Measurements from ENCODE around the gene PTH1R.

GRCh38 chr3:46856576-46857471 is 20.7 kb upstream of the PTH1R start:
- TF ChIP-seq NFIC (IDR thresholded peaks at IDR 0.05; ENCODE audit: borderline replicate concordance) (no peak), EZH2phosphoT487 (IDR thresholded peaks at IDR 0.05; ENCODE audit: borderline replicate concordance, low read depth) (no peak), SMC3 (IDR thresholded peaks at IDR 0.05; ENCODE audit: low read depth, low read length) (no peak), FOXJ3 (CRISPR knock-in tag; IDR thresholded peaks at IDR 0.05) (no peak), TAF1 (IDR thresholded peaks at IDR 0.05; ENCODE audit: borderline replicate concordance, low read depth, low read length) (no peak), POLR2AphosphoS5 (IDR thresholded peaks at IDR 0.05; ENCODE audit: low read depth, low read length) (no peak), MXI1 (IDR thresholded peaks at IDR 0.05; ENCODE audit: low read depth, low read length) (no peak), RFX5 (IDR thresholded peaks at IDR 0.05; ENCODE audit: low read length) (no peak), SIN3A (IDR thresholded peaks at IDR 0.05; ENCODE audit: borderline replicate concordance, low read depth, low read length) (no peak), YY1 (IDR thresholded peaks at IDR 0.05; ENCODE audit: low read depth) (no peak)
- TF ChIP-seq, protein P1, sequence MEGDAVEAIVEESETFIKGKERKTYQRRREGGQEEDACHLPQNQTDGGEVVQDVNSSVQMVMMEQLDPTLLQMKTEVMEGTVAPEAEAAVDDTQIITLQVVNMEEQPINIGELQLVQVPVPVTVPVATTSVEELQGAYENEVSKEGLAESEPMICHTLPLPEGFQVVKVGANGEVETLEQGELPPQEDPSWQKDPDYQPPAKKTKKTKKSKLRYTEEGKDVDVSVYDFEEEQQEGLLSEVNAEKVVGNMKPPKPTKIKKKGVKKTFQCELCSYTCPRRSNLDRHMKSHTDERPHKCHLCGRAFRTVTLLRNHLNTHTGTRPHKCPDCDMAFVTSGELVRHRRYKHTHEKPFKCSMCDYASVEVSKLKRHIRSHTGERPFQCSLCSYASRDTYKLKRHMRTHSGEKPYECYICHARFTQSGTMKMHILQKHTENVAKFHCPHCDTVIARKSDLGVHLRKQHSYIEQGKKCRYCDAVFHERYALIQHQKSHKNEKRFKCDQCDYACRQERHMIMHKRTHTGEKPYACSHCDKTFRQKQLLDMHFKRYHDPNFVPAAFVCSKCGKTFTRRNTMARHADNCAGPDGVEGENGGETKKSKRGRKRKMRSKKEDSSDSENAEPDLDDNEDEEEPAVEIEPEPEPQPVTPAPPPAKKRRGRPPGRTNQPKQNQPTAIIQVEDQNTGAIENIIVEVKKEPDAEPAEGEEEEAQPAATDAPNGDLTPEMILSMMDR (IDR thresholded peaks at IDR 0.05), result no peak
- TF ChIP-seq, protein P2, sequence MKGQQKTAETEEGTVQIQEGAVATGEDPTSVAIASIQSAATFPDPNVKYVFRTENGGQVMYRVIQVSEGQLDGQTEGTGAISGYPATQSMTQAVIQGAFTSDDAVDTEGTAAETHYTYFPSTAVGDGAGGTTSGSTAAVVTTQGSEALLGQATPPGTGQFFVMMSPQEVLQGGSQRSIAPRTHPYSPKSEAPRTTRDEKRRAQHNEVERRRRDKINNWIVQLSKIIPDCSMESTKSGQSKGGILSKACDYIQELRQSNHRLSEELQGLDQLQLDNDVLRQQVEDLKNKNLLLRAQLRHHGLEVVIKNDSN (IDR thresholded peaks at IDR 0.05; ENCODE audit: borderline replicate concordance, low read depth), result no peak

All from SK-N-SH (cell line).